GM18858 (cell line): ENCODE measurements around the gene USP25.

Experiments used
- ATAC-seq: cut with Tn5 transposase; IDR thresholded peaks from one replicate; pipeline ENCODE4 v1.9.1; 2021; ENCODE audit not compliant: unreplicated experiment

Gene USP25

GRCh38 chr21:15850645-15851044 is 120.9 kb downstream of the USP25 start:
- no peak for ATAC-seq

GRCh38 chr21:15852146-15852545 is 122.4 kb downstream of the USP25 start:
- no peak for ATAC-seq

GRCh38 chr21:15853126-15853525 is 123.3 kb downstream of the USP25 start:
- ATAC-seq, result no peak

GRCh38 chr21:15856813-15857212 is 127.0 kb downstream of the USP25 start:
- no peak for ATAC-seq

- no peak for ATAC-seq
Observed at GRCh38 chr21:15857740-15858139, 128.0 kb downstream of the USP25 start.

- no peak for ATAC-seq
Observed at GRCh38 chr21:15860541-15860940, 130.8 kb downstream of the USP25 start.

- no peak for ATAC-seq
Observed at GRCh38 chr21:15868940-15869339, 139.2 kb downstream of the USP25 start.

GRCh38 chr21:15870819-15871218 is 141.0 kb downstream of the USP25 start:
- ATAC-seq, result peak; percentile 71

- ATAC-seq, result no peak
Observed at GRCh38 chr21:15872236-15872635, 142.5 kb downstream of the USP25 start.

- no peak for ATAC-seq
Observed at GRCh38 chr21:15874615-15875014, 144.8 kb downstream of the USP25 start.

GRCh38 chr21:15875286-15875685 is 145.5 kb downstream of the USP25 start:
- ATAC-seq, result no peak

GRCh38 chr21:15893902-15894301 is 164.1 kb downstream of the USP25 start:
- ATAC-seq, result no peak

- no peak for ATAC-seq
Observed at GRCh38 chr21:15894596-15894995, 164.8 kb downstream of the USP25 start.

GRCh38 chr21:15895142-15896106 is 165.6 kb downstream of the USP25 start:
- no peak for ATAC-seq

GRCh38 chr21:15896501-15896900 is 166.7 kb downstream of the USP25 start:
- ATAC-seq, result no peak

- ATAC-seq, result no peak
Observed at GRCh38 chr21:15904389-15904788, 174.6 kb downstream of the USP25 start.

- no peak for ATAC-seq
Observed at GRCh38 chr21:15908187-15908586, 178.4 kb downstream of the USP25 start.

- no peak for ATAC-seq
Observed at GRCh38 chr21:15928196-15928595, 198.4 kb downstream of the USP25 start.

GRCh38 chr21:15928686-15929425 is 199.1 kb downstream of the USP25 start:
- no peak for ATAC-seq

- no peak for ATAC-seq
Observed at GRCh38 chr21:15929536-15929935, 199.8 kb downstream of the USP25 start.
